OCI-M1 (cell line): ENCODE data around the gene C17orf100.
"Not testable (repeated sequence)": the region's sequence is repeated elsewhere in the genome, so short reads cannot be mapped to it uniquely, and the experiment has no call there.

Experiments
- DNase-seq: peaks from one replicate; lab custom pipeline; 2025; lab: John Stamatoyannopoulos, UW

C17orf100 gene

GRCh38 chr17:6641247-6641863 is 10.2 kb upstream of the C17orf100 start:
- peak; percentile 84 for DNase-seq

GRCh38 chr17:6642592-6642991 is 9.0 kb upstream of the C17orf100 start:
- no peak for DNase-seq

- no peak for DNase-seq
These were observed 8.0 kb upstream of the C17orf100 start for GRCh38 chr17:6643451-6644125.

GRCh38 chr17:6648181-6648580 is 3.4 kb upstream of the C17orf100 start:
- DNase-seq, result peak; percentile 63

- no peak for DNase-seq
These were observed 424 bp downstream of the C17orf100 start for GRCh38 chr17:6651919-6652452.

- no peak for DNase-seq
These were observed 3.5 kb downstream of the C17orf100 start for GRCh38 chr17:6654841-6655731.

- not testable (repeated sequence) for DNase-seq
These were observed 4.3 kb downstream of the C17orf100 start for GRCh38 chr17:6655732-6656361.

GRCh38 chr17:6656797-6657632 is 5.5 kb downstream of the C17orf100 start:
- DNase-seq, result peak; percentile 26

GRCh38 chr17:6657633-6658287 is 6.2 kb downstream of the C17orf100 start:
- no peak for DNase-seq

- not testable (repeated sequence) for DNase-seq
These were observed 6.8 kb downstream of the C17orf100 start for GRCh38 chr17:6658411-6658810.

GRCh38 chr17:6660101-6660500 is 8.5 kb downstream of the C17orf100 start:
- DNase-seq, result no peak

- peak; percentile 38 for DNase-seq
These were observed 9.4 kb downstream of the C17orf100 start for GRCh38 chr17:6660805-6661463.

- no peak for DNase-seq
These were observed 9.9 kb downstream of the C17orf100 start for GRCh38 chr17:6661464-6661848.

GRCh38 chr17:6663200-6663599 is 11.6 kb downstream of the C17orf100 start:
- DNase-seq, result not testable (repeated sequence)

GRCh38 chr17:6666077-6666521 is 14.5 kb downstream of the C17orf100 start:
- DNase-seq, result peak; percentile 88

- no peak for DNase-seq
These were observed 15.0 kb downstream of the C17orf100 start for GRCh38 chr17:6666557-6666956.

GRCh38 chr17:6667516-6667915 is 16.0 kb downstream of the C17orf100 start:
- no peak for DNase-seq

- DNase-seq, result no peak
These were observed 16.7 kb downstream of the C17orf100 start for GRCh38 chr17:6668219-6668618.

- DNase-seq, result no peak
These were observed 17.3 kb downstream of the C17orf100 start for GRCh38 chr17:6668727-6669425.
